HG02938 (cell line): Measurements from ENCODE around the gene ODF4.
"Not testable (repeated sequence)": the region's sequence is repeated elsewhere in the genome, so short reads cannot be mapped to it uniquely, and the experiment has no call there.

Experiments used
- ATAC-seq: cut with Tn5 transposase; IDR thresholded peaks from one replicate; pipeline ENCODE4 v1.9.1; 2021; ENCODE audit warnings: mild to moderate bottlenecking, moderate library complexity; ENCODE audit not compliant: unreplicated experiment

ODF4 gene

GRCh38 chr17:8392674-8393469 is 53.2 kb downstream of the ODF4 start:
- ATAC-seq, result no peak

GRCh38 chr17:8393470-8394231 is 54.0 kb downstream of the ODF4 start:
- no peak for ATAC-seq

GRCh38 chr17:8394497-8394896 is 54.9 kb downstream of the ODF4 start:
- ATAC-seq, result not testable (repeated sequence)
